NCI-H2029 treated with DMSO at 0.1 percent for 48 hours (cell line): ENCODE measurements around the gene WDR74.

Experiments
- DNase-seq: peaks from one replicate; lab custom pipeline; 2025; lab: John Stamatoyannopoulos, UW

The WDR74 gene

GRCh38 chr11:62791501-62792201 lies 47.7 kb downstream of the WDR74 start, which contains the start of gene TMEM223:
Gene TMEM223 (minus strand): TSS chr11:62792006. CDS start chr11:62791994, 12 bp downstream.
- peak; percentile 50 for DNase-seq

DNA sequence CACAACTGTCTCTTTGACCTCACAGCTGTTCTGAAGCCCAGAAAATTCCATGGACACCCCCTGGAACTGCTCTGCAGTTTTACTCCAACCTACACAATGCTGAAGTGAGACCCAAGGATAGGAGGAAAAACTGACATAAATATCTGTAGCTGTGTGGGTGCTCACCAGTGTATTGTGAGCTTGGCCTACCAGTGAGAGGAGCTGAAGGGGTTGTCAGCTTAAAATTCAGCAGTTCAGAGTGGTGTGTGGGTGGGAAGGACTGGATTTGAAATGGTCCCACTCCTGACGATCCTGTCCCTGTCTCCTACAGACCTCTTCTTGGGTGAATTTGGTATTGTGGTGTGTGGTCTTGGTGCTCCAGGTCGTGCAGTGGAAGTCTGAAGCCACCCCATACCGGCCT lies 49.8 kb downstream of the WDR74 start:
- DNase-seq, result no peak

DNA sequence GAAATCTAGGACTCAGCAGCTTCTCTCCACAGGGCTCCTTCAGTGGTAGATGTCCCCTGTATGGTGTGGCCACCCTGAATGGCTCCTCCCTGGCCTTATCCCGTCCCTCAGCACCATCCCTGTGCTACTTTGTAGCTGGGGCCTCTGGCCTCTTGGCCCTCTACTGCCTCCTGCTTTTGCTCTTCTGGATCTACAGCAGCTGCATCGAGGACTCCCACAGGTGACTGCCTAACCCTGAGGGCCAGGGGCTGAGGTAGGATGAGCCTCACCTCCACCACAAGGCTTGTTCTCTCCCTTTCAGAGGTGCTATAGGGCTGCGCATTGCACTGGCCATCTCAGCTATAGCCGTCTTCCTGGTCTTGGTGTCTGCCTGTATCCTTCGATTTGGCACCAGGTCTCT lies 50.4 kb downstream of the WDR74 start:
- DNase-seq, result no peak

DNA sequence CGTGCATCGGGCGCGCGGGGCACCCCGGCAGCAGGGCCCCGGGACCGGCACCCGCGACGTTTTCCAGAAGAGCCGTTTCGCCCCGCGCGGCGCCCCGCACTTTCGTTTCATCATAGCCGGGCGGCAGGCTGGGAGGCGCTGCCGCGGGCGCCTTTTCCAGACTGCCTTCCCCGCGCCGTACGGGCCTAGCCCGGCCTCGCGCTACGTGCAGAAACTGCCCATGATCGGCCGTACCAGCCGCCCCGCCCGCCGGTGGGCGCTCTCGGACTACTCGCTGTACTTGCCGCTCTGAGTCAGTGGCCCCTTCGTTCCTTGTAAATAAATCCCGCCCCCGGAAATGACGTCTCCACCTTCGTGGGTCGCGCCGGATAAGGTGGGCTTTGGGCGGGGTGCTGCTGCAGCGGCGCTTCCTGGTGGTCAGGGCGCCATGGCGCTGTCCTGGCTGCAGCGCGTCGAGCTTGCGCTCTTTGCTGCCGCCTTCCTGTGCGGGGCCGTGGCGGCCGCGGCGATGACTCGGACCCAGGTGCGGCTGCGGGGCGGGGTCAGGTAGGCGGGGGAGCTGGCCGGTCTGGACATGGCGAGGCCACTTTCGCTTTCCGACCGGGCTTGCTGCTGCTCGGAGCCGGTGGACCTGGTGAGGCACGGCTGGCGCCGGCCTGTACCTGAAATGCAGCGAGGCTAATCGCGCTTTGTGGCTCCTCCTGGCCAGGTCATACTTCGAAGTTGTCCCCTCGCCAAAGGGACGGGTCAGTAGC lies 52.2 kb downstream of the WDR74 start, which contains the start of gene TMEM179B:
TMEM179B (plus strand) TSS at position 398 of the 755 bp plus-strand sequence; CDS start at position 428, 30 bp downstream.
- peak; percentile 74 for DNase-seq

GRCh38 chr11:62786318-62787004 lies 52.9 kb downstream of the WDR74 start:
- no peak for DNase-seq
